Measurements from ENCODE around the gene KRTAP5-10.
"Not testable (repeated sequence)": the region's sequence is repeated elsewhere in the genome, so short reads cannot be mapped to it uniquely, and the experiment has no call there.

The KRTAP5-10 gene

GRCh38 chr11:71574418-71574817, 9.1 kb downstream of the KRTAP5-10 start:
- DNase-seq, result no peak

DNA sequence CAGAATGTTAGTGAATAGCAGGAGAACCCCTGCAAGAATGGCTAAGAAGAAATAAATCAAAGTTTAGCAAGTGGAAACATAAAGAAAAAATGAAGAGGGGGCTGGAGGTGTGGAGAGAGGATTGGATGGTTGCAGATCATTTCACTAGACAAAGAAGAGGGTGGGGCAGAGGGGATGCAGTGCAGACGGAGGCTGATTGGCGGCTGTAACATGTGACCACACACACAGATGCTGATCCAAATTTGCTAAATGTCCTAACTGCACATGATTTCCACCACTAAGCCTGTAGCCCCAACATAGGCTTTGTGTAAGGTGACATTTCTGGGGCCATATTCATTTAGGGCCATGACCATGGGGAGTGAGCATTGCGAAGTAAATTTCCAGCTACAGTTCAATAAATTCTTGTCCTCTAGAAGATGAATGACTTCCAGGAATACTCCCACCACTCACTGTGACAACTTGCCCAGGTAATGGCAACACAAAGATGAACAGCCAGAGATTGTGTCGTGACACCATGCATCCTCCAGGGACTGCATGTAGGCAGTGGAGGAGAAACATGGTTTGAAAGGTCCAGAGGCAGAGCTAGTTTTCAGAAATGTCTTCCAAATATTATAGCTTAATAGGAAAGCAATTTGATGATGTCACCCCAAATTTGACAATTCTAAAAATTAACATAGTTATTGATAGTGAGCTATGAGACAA, 10.5 kb downstream of the KRTAP5-10 start:
- no peak for DNase-seq

DNA sequence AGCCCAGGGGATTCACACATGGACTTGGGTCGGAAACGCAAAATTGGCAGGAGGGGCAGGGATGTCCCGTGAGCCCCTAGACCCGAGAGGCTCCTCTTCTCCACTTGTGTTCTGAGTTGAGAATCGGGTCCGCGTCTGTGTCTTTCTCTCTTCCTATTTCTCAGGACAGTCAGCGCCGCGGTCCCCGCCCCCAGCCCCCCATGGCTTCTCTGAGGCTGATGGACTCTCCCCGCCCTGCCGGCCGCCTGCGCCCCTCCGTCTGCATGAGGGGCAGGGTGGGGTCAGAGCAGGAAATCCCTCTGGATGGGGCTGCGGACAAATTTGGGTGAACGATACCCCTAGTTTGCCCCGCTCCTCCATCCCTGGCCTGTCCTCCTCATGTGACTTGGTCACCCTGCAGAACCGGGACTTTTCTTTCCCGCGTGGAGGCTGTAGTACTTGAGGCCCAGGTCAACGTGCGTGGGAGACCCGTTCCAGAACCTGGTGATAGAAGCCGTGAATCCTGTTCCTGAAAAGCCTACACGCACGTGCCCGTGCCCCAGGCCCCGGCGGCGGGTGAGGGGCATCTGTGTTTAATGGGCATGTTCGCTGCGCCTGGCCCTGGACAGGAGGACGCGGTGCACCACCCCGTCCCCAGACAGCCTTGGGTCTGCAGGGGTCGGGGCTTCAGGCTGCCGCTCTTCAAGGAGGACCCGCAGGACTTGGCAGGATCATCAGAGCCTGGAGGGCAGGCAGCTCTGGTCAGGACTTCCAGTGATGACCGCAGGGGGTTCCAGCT, 11.5 kb downstream of the KRTAP5-10 start:
- not testable (repeated sequence) for DNase-seq

- no peak for DNase-seq
These were observed 12.2 kb downstream of the KRTAP5-10 start for GRCh38 chr11:71577469-71578004.

DNA sequence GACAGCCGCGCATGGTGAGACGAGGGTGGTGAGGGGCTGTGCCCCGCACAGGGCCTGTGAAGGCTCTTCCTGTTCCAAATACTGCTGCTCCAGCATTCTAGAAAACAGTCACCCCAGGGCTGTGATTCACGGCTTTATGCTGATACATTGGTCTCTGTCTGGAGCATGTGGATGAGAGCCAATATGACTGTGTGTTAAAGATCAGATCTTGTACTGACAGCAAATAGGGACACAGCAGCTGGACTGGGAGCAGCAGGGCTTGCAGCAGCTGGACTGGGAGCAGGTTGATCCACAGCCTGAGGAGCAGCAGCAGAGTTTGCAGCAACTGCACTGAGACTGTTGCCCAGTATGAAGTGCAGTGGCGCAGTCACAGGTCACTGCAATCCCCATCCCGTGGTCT, 14.2 kb downstream of the KRTAP5-10 start:
- DNase-seq, result not testable (repeated sequence)

- DNase-seq, result peak; percentile 29 to 37
These were observed 15.0 kb downstream of the KRTAP5-10 start for GRCh38 chr11:71580057-71581003.

GRCh38 chr11:71581826-71582225, 16.5 kb downstream of the KRTAP5-10 start:
- DNase-seq, result no peak

DNA sequence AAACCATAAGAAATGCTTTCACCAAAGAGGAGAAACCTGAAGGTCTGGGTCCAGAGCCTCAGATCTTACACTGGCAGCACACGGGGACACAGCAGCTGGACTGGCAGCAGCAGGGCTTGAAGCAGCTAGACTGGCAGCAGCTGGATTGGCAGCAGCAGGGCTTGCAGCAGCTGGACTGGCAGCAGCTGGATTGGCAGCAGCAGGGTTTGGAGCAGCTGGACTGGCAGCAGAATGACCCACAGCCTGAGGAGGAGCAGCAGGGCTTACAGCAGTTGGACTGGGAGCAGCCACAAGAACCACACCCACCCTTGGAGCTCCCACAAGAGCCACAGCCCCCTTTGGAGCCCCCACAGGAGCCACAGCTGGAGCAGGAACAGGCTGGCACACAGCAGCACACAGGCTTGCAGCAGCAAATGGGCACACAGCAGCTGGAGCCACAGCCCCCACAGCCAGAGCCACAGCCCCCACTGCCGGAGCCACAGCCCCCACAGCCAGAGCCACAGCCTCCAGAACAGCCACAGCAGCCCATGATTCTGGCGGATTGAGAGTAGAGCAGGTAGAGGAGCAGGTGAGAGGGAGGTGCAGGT, 17.0 kb downstream of the KRTAP5-10 start, which contains the start of gene KRTAP5-11:
Gene KRTAP5-11, minus strand, starts transcription at position 567 of the 587 bp plus-strand sequence. Its CDS starts 38 bp downstream, at position 529.
- no peak for DNase-seq

DNA sequence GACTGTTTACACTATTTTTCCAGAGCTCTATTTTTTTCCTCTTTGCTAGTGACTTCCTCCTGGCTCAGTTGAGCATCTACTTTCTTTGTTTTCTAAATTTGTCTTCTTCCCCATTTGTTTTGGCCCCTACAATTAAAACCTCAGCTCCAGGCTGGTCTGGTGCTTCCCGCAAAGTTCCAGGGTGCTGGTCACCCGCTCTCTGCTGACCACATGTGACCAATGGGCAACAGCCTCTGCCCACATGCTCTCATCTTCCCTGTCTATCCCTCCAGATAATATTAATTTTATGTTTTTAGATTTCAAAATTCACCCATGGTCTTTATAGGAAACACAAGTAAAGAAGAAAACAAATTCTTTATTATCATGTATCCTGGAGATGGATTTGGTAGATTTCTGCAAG, 17.6 kb downstream of the KRTAP5-10 start:
- DNase-seq, result not testable (repeated sequence)

DNA sequence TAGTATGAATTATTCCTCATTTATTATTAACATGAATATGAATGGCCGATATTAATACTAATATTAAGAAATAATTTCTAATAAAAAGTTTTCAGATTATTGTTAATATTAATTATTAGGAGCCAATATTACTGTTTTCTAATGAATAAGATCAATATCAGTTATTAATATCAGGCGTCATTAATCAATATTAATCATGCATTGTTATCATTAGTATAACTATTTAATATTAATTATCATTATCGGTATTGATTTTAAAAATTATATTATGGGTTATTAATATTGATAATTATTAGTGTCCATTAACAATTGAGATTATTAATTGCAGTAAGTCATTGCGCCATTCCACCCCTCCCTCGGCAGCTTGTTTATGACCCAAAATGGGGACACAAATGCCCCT, 20.3 kb downstream of the KRTAP5-10 start:
- not testable (repeated sequence) for DNase-seq

DNA sequence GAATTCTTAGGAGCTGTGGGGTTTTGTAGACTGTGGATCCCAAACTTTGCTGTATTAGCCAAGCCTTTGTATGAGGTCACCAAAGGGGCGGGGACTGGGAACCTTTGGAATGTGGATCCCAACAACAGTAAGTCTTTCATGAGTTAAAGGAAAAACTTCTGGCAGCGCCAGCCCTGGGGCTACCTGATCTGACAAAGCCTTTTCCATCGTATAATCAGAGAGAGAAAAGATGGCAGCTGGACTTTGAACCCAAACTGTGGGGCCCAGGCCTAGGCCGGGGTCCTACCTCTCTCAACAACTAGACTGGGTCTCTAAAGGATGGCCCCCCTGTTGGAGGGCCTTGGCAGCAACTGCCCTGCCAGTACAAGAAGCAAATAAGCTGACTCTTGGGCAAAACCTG, 23.0 kb downstream of the KRTAP5-10 start:
- DNase-seq, result not testable (repeated sequence)

- peak; percentile 65 to 75 for DNase-seq
These were observed 23.6 kb downstream of the KRTAP5-10 start for GRCh38 chr11:71588822-71589545.

DNA sequence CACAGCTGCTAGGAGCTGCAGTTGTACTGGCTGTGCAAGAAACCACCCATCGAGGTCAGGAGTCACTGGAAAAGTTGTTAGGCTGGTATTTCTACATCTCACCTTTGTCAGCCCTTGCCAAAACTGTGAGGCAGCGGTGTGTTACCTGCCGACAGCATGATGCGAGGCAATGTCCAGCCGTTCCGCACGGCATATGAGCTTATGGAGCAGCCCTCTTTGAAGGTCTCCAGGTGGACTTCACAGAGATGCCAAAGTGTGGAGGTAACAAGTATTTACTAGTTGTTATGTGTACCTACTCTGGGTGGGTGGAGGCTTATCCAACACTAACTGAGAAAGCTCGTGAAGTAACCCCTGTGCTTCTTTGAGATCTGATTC, 24.2 kb downstream of the KRTAP5-10 start:
- DNase-seq, result not testable (repeated sequence)

- not testable (repeated sequence) for DNase-seq
These were observed 37.9 kb downstream of the KRTAP5-10 start for GRCh38 chr11:71603221-71603620.

GRCh38 chr11:71604798-71605488, 39.6 kb downstream of the KRTAP5-10 start:
- peak; percentile 23 to 38 for DNase-seq

DNA sequence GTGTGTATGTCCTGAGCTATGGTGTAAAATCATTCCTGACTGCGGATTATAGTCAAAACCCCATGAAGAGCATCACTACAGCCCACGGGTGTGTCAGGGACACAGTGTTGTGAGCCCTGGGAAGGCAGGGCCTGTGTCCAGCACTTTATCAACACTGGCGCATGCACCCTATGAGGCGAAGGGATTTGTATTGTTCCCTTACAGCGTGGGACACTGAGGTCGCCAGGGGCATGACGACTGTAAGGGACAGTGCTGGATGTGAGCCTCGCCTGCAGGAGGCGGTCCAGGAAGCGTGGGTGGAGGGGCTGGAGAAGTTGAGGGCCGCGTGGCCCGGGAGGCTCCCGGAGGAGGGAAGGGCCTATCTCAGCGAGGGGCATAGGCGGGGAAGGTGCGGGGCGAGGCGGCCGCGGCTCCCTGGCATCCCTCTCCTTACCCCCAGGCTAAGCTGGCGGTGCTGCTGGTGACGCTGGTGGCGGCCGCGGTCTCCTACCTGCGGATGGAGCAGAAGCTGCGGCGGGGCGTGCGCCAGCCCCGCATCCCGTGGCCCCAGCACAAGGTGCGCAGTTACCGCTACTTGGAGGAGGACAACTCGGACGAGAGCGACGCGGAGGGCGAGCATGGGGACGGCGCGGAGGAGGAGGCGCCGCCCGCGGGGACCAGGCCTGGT, 41.6 kb downstream of the KRTAP5-10 start:
- not testable (repeated sequence) for DNase-seq

DNA sequence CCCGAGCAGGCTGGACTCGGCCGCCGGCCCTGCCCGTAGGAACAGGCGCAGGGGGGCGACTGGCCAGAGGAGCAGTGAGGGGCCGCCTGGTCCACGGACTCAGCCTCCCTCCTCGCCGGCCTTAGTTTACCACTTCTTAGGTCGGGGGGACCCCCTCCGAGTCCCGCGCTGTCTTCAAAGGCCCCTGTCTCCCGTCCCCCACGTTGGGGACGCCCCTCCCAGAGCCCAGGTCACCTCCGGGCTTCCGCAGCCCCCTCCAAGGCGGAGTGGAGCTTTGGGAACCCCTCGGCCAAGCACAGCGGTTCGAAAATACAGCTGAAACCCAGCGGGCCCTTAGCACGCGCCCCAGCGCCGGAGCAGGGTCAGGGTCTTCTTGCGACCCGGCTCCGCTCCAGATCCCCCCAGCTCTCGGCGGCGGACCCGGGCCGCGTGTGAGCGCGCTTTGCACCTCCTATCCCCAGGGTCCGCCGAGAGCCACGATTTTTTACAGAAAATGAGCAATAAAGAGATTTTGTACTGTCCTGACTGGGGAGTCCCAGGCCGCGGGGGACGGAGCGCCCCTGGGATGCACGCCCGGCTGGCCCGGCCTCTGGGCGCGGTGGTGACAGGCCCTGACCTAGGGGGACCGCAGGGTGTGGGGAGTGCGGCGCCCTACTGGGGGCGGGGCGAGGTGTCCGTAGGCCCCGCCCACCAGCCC, 42.3 kb downstream of the KRTAP5-10 start:
- DNase-seq, result not testable (repeated sequence)

DNA sequence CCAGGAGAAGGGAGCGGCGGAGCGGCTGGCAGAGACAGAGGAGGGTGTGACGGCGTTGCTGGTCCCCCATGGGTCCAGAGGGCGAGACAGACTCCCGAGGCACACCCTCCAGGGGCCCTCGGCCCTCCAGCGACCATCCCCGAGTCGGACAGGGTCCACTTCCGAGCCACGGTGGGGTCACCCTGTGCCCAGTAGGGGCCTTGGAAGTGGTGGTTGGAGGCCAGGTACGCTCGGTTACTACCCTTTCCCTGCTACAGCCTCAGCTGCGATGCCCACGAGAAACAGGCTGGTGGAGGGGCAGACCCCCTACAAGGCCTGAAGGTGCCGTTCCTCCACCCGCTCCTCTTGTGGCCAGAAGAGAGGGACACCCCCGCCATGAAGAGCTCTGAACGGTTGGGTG, 42.9 kb downstream of the KRTAP5-10 start:
- DNase-seq, result not testable (repeated sequence)

DNA sequence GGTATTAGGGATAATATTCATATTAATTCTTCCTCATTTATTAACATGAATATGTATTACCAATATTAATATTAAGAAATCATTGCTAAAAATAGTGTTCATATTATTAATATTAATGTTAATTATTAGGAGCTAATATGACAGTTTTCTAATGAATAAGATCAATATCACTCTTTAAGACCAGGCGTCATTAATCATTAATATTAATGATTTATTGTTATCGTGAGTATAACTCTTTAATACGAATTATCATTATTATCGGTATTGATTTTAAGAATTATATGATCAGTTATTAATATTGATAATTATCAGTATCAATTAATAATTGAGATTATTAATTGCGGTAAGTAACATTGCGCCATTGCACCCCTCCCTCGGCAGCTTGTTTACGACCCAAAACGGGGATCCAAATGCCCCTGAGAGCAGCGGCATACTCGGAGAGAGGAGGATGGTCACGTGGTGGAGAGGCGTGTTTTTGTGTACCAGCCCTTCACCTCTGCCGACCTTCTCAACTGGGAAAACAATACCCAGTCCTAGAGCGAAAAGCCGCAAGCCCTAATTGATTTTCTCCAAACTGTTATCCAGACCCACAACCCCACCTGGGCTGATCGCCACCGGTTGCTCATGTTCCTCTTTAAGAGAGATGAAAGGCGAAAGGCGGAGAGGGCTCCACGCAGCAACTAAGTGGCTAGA, 46.0 kb downstream of the KRTAP5-10 start:
- not testable (repeated sequence) for DNase-seq

Data from stimulated activated CD4-positive, alpha-beta T cell treated with anti-CD3 and anti-CD28 coated beads, Interleukin-2, amount 100 ng/mL, for 24 hours (primary cell).